ENCODE data around the gene SUPT5H.
"Not testable (repeated sequence)": the region's sequence is repeated elsewhere in the genome, so short reads cannot be mapped to it uniquely, and the experiment has no call there.

The SUPT5H gene

GRCh38 chr19:39448271-39448670, 2.9 kb downstream of the SUPT5H start:
- peaks cover 89% of the 10 kb centered on the region for H3K79me2 ChIP-seq (ENCODE audit: low read length)
- peak overlapping the region; percentile 78 for H3K27ac ChIP-seq (ENCODE audit: low read length)
- no peaks in the 10 kb centered on the region for H3K27me3 ChIP-seq (ENCODE audit: low read depth, low read length)
- no peak for TF ChIP-seq CTCF (IDR thresholded peaks at IDR 0.05; ENCODE audit: low read depth, low read length)
- peaks cover 57% of the 10 kb centered on the region for H4K20me1 ChIP-seq (ENCODE audit: insufficient read depth, low read length)
- peak overlapping the region; percentile 58 for H3K4me3 ChIP-seq (ENCODE audit: low read length)
- H2AFZ ChIP-seq (ENCODE audit: low read depth, low read length): no peak overlapping the region
- H3K9me3 ChIP-seq (ENCODE audit: insufficient read depth, low read length): no peaks in the 10 kb centered on the region
- H3K9ac ChIP-seq (ENCODE audit: low read length): peak overlapping the region; percentile 48; the same call in 1 of the 2 replicates
- peak overlapping the region; percentile 95 for H3K4me2 ChIP-seq (ENCODE audit: low read length)
- H3K4me1 ChIP-seq (ENCODE audit: low read length): peaks cover 40% of the 10 kb centered on the region
- H3K36me3 ChIP-seq (replicated peaks; ENCODE audit: low read depth, low read length): peaks cover 53% of the 10 kb centered on the region

GRCh38 chr19:39449116-39449797, 3.9 kb downstream of the SUPT5H start:
- peak overlapping the region; percentile 5; the same call in 1 of the 2 replicates for H3K27ac ChIP-seq (ENCODE audit: low read length)
- H3K4me2 ChIP-seq (ENCODE audit: low read length): peak overlapping the region; percentile 32
- no peaks in the 10 kb centered on the region for H3K9me3 ChIP-seq (ENCODE audit: insufficient read depth, low read length)
- TF ChIP-seq EZH2phosphoT487 (IDR thresholded peaks at IDR 0.05; ENCODE audit: low read depth) (no peak), CTCF (IDR thresholded peaks at IDR 0.05; ENCODE audit: low read depth, low read length) (no peak)
- H2AFZ ChIP-seq (ENCODE audit: low read depth, low read length): no peak overlapping the region
- H3K79me2 ChIP-seq (ENCODE audit: low read length): peaks cover 97% of the 10 kb centered on the region
- H3K4me1 ChIP-seq (ENCODE audit: low read length): peaks cover 40% of the 10 kb centered on the region
- H3K4me3 ChIP-seq (ENCODE audit: low read length): peak overlapping the region; percentile 29; the same call in 1 of the 2 replicates
- peaks cover 59% of the 10 kb centered on the region for H3K36me3 ChIP-seq (replicated peaks; ENCODE audit: low read depth, low read length)
- peaks cover 59% of the 10 kb centered on the region for H4K20me1 ChIP-seq (ENCODE audit: insufficient read depth, low read length)
- no peaks in the 10 kb centered on the region for H3K27me3 ChIP-seq (ENCODE audit: low read depth, low read length)
- no peak overlapping the region for H3K9ac ChIP-seq (ENCODE audit: low read length)

GRCh38 chr19:39451257-39451656, 5.9 kb downstream of the SUPT5H start:
- not testable (repeated sequence) for H3K4me3 ChIP-seq (ENCODE audit: low read length); H3K27me3 ChIP-seq (ENCODE audit: low read depth, low read length); H3K27ac ChIP-seq (ENCODE audit: low read length); H3K9me3 ChIP-seq (ENCODE audit: insufficient read depth, low read length); H3K4me2 ChIP-seq (ENCODE audit: low read length); H3K9ac ChIP-seq (ENCODE audit: low read length); H2AFZ ChIP-seq (ENCODE audit: low read depth, low read length)
- H3K4me1 ChIP-seq (ENCODE audit: low read length): peaks cover 38% of the 10 kb centered on the region
- peaks cover 65% of the 10 kb centered on the region for H3K36me3 ChIP-seq (replicated peaks; ENCODE audit: low read depth, low read length)
- H4K20me1 ChIP-seq (ENCODE audit: insufficient read depth, low read length): peaks cover 67% of the 10 kb centered on the region
- peaks cover 95% of the 10 kb centered on the region for H3K79me2 ChIP-seq (ENCODE audit: low read length)

- H3K36me3 ChIP-seq (replicated peaks; ENCODE audit: low read depth, low read length): peaks cover 66% of the 10 kb centered on the region
- no peak for TF ChIP-seq EZH2phosphoT487 (IDR thresholded peaks at IDR 0.05; ENCODE audit: low read depth)
- no peak for TF ChIP-seq CTCF (IDR thresholded peaks at IDR 0.05; ENCODE audit: low read depth, low read length)
Observed at GRCh38 chr19:39463403-39463802, 18.0 kb downstream of the SUPT5H start.

More at GRCh38 chr19:39463403-39463802, 18.0 kb downstream of the SUPT5H start:
- Histone ChIP-seq H3K79me2 (ENCODE audit: low read length) (peaks cover 12% of the 10 kb centered on the region; the same call in 1 of the 2 replicates), H4K20me1 (ENCODE audit: insufficient read depth, low read length) (peaks cover 6% of the 10 kb centered on the region; the same call in 1 of the 2 replicates), H3K27me3 (ENCODE audit: low read depth, low read length) (no peaks in the 10 kb centered on the region), H2AFZ (ENCODE audit: low read depth, low read length) (no peak overlapping the region), H3K4me2 (ENCODE audit: low read length) (no peak overlapping the region), H3K4me3 (ENCODE audit: low read length) (no peak overlapping the region), H3K9me3 (ENCODE audit: insufficient read depth, low read length) (no peaks in the 10 kb centered on the region), H3K27ac (ENCODE audit: low read length) (no peak overlapping the region), H3K4me1 (ENCODE audit: low read length) (no peaks in the 10 kb centered on the region), H3K9ac (ENCODE audit: low read length) (no peak overlapping the region)
